ENCODE measurements around the gene CACUL1.
A peak's percentile ranks its signal among the peaks of the same experiment; 100 is the strongest.
"Not testable (repeated sequence)": the region's sequence is repeated elsewhere in the genome, so short reads cannot be mapped to it uniquely, and the experiment has no call there.

Gene CACUL1

DNA sequence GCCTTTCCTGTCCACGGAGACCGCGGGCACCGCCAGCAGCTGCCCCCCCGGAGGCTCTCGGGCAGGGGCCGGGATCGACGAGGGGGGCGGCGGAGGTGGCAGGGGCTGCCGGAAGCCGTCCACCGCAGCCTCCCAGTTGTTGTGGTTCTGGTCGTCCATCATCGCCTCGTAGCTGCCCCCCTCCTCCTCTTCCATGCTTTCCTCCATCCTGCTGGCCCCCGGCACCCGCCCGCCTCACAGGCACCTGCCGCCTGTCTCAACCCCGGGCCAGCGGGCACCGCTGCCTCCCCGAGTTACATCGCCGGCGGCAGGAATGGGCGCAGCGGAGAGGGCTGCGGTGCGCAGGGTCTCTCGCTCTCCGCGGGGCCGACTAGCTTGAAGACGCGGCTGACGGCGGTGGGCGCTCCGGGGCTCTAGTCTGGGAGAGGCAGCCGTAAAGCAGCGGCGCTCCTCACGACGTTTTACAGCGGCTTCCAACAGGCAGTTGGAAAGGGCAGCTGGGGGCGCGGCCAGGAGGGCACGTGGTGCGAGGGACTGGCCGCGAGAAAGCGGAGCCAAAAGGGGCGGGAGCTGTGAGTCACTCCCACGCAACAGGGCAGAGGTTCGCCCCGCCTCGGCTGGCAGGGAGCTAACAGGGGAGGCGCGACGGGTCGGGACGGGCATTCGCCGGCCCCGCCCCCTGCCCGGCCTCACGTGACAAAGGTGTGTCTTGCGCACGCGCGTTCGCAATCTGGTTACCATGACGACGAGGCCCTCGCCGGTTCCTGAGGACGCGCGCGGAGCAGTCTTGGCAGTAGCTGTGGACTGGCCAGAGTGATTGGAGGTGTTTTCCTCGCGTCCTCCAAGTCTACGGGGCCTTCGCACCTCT, at the start of gene CACUL1:
Gene CACUL1, minus strand, starts transcription at position 415 of the 868 bp plus-strand sequence. Its CDS starts 208 bp downstream, at position 207.
- peak; percentile 100 for DNase-seq

DNA sequence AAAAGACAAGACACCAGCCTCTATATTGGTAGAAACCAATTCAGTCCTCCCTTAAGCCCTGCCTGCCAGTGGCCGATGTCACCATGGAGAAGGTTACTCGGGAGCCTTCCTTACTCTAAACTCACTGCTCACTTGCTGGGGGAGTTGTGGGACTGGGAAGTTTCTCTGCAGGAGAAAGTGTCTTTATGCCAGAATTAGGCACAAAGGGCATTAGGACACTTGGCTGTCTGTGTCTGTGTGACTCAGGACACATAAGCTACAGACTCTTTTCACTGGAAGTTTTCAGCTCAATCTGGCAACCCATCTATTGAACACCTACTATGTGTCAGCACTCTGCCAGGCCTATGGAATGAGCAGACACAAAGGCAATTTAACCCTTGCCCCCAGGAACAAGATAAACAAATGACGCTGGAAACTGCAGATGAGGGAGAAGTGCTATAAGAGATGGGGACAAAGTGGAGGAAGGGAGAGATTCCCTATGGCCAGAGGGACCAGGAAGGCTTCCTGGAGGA, 49.5 kb upstream of the CACUL1 start:
- DNase-seq = no peak

DNA sequence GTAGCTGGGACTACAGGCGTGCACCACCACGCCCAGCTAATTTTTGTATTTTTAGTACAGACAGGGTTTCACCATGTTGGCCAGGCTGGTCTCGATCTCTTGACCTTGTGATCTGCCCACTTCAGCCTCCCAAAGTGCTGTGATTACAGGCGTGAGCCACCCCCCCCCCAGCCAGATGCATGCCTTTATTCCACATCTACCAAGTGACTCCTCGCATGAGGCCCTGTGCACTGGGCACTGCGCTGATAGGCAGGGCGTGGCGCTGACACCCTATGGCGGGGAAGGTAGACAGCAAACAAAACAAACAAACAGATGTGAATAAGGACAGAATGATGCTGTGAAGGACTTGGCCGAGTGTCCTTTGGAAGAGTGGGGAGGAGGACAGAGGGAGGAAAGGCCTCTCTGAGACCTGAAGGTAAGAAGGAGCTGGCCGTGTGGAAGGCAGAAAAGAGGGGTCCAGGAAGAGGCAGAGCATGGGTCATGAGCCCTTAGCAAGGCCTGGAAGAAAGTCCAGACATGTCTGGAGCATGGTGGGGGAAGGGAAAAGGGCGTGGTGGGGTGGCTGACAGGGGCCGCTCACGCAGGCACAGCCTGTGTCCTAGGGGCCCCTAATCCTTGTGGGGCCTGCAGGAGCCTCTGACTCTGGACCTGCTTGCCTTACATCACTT, 47.5 kb upstream of the CACUL1 start:
- no peak for DNase-seq

DNA sequence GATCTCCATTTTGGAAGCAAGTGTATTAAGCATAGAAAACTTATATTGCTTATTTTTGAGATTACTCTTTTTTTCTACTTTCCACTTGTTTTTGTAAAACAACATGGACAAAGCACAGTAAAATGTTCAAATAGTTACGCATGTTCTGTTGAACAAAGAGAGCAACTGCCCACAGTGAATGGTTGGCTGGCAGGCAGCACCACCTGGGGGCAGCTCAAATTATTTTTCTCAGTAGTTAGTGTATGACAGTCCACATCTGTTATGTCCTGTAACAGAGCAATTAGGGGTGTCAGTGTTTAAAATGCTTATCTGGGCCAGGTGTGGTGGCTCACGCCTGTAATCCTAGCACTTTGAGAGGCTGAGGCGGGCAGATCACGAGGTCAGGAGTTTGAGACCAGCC, 46.1 kb upstream of the CACUL1 start:
- DNase-seq = peak; percentile 6 to 16

DNA sequence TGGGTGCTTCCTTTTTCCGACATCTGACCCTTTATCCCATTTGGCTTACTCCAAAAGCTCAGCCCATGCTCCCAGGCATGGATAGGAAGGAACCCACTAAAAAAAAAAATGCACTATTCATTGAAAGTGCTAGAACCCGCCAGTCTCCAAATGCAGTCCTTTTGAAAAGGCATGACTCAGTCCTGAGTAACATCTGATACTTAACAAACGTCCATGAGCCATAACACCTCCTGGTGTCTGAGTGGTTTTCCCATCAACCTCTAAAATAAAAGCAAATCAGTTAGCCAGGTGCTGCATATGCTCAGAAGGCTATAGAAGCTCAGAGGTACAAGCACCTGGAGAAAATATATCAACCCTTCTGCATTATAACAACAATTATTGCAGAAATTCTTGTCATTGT, 45.0 kb upstream of the CACUL1 start:
- DNase-seq = no peak

DNA sequence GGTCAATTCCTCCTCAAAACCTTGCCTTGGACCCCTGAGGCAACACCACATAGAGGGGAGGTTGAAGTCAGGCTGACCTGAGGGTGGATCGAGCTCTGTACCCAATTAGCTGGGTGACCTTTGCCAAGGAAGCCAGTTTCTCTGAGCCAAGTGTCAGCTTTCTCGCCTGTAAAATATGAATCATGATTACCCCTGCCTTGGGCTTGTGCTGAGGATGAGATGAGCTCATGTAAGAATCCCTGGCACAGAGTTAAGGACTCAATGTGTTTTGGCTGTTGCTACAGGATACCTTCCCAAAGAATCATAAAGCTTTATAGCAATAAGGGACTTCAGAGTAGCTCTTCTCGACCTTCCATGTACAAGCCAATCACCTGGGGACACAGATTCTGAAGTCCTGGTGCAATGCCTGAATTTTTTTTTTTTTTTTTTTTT, 43.5 kb upstream of the CACUL1 start:
- no peak for DNase-seq

DNA sequence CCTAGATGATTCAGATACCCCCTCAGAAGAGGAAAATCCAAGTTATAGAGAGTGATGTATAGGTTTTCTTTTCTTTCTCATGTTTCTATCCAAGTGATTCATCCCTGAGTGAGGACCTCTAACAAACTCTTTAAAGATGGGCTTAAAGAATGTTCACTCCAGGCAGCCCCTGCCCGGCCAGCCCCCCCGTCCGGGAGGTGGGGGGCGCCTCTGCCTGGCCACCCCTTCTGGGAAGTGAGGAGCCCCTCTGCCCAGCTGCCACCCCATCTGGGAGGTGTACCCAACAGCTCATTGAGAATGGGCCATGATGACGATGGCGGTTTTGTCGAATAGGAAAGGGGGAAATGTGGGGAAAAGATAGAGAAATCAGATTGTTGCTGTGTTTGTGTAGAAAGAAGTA, 40.2 kb upstream of the CACUL1 start:
- not testable (repeated sequence) for DNase-seq

DNA sequence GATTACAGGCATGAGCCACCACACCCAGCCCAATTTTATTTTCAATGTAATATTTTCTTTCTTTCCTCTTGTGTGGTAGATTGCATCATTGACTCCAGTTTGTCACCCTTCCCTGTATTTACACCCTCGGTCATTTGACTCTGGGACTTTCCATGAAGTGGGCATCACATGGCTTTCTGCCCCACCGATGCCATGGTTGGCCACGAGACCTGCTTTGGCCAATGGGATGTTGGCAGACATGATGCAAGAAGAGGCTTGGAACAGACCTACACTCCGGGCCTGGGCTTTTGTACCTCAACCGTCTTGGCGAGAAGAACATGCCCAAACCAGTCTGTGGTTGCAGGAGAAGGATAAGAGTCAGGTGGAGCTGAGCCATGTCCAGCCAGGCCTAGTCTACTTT, 38.8 kb upstream of the CACUL1 start:
- DNase-seq = peak; percentile 2 to 69

DNA sequence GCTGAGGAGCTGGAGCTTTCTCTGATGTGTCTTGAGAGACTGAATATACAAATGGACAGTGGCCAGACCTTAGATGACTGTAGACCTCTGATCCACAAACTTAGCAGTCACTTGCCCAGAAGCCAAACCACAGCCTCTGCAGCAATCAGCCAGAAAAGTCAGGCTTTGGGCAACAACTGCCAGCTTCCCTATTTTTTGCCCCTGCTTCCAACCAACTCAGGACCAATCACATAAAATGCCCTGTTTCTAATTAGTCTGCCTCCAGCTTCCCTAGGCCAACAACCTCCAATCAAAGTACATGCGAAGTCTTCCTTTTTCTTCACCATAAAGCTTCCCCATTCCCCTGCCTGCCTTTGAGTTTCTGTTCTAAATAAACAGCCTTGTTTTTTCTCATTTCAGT, 37.8 kb upstream of the CACUL1 start:
- DNase-seq = peak; percentile 25 to 70

DNA sequence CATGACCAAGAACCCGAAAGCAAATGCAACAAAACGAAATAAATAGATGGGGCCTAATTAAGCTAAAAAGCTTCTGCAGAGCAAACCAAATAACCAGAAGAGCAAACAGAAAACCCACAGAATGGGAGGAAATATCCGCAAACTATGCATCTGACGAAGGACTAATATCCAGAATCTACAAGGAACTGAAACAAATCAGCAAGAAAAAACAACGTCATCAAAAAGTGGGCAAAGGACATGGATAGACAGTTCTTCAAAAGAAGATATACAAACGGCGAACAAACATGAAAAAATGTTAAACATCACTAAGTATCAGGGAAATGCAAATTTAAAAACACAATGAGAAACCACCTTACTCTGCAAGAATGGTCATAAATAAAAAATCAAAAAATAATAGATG, 35.3 kb upstream of the CACUL1 start:
- DNase-seq = no peak

DNA sequence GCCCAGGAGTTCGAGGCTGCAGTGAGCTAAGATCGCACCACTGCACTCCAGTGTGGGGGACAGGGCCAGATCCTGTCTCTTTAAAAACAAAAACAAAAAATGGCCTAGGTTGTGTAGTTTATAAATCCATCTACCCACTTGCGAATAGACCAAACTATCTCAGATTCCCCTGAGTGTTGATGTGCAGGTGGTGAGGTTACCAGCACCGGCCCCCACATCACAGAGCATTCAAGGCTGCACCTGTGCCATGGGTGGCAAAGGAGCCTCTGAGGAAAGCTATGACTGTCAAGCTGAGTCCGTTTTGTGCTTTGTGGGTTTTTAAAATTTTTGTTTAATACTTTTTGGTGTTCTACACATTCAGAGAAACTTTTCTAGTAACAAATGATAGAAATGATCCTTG, 30.8 kb upstream of the CACUL1 start:
- DNase-seq = no peak

DNA sequence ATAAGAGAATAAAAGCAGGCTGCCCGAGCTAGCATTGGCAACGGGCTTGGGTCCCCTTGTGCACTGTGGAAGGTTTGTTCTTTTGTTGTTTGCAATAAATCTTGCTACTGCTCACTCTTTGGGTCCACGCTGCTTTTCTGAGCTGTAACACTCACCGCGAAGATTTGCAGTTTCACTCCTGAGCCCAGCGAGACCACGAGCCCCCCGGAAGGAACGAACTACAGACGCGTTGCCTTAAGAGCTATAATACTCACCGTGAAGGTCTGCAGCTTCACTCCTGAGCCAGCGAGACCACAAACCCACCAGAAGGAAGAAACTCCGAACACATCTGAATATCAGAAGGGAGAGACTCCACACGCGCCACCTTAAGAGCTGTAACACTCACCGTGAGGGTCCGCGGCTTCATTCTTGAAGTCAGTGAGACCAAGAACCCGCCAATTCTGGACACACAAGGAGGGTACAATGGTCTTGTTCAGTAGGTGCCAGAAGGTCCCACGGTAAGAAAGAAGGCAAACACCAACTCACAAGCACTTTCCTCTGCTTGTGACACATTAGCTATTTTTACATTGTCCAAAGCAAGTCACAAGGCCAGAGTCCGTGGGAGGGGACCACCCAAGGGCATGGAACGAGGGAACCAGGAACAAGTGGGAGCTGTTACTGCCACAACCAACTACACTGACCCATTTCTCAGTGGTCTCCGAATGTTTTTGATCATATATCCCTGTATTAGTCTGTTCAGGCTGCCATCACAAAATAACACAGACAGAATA, 29.2 kb upstream of the CACUL1 start:
- no peak for DNase-seq

DNA sequence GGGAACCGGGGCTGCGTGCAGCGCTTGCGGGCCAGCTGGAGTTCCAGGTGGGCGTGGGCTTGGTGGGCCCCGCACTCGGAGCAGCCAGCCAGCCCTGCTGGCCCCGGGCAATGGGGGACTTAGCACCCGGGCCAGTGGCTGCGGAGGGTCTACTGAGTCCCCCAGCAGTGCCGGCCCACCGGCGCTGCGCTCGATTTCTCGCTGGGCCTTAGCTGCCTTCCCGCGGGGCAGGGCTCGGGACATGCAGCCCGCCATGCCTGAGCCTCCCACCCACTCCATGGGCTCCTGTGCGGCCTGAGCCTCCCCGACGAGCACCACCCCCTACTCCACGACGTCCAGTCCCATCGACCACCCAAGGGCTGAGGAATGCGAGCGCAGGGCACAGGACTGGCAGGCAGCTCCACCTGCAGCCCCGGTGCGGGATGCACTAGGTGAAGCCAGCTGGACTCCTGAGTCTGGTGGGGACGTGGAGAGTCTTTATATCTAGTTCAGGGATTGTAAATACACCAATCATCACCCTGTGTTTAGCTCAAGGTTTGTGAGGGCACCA, 28.2 kb upstream of the CACUL1 start:
- not testable (repeated sequence) for DNase-seq

DNA sequence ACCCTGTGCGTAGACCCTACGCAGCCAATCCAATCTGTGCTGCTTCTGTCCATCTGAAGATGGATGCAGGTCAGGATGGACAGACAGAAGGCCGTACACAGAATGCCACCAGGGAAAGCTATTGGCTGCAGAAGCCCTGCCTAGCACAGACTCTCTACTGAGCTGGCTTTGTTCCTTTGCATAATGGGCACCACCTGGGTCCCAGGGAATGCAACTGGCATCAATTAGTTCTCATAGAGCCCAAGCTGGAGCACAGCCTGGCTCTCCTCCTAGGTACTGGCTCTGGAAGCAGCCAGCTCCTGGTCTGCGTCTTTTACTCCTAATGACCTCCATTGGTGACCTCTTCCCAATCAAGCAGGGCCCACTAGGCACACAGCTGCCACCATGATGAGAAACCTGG, 26.8 kb upstream of the CACUL1 start:
- no peak for DNase-seq

DNA sequence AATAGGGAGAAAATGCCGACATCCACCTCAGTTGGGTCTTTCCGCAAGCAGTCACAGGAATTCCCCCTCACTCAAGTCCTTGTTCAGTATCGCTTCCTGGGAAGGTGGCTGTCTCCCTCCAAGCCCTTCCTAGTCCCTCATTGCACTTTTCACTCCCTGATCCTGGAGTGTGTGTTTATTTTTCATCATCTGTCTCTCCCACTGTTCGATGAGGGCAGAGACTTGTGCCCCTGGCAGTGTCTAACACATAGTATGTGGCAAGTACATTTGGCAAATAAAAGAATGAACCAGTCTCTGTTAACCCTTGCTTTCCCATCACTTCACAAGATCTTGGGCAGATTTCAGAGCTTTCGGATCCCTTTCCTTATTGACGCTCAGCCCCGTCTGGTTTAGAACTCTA, 24.0 kb upstream of the CACUL1 start:
- DNase-seq = no peak

DNA sequence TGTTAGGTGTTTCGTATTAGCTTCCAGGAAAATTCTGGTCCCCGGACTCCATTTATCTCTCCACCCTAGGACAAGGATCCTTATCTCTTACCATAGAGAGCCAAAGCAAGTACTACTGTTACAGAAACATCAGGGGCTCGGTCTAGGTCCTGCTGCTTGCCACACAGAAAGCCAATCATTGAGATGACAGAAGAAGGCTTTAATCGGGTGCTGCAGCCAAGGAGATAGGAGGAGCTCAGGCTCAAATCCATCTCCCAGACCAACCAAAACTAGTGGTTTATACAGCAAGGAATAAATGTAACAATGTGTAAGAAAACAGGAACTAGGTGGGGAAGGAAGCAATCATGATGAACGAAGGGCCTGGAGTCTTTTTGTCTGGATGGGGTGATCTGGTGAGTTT, 22.2 kb upstream of the CACUL1 start:
- no peak for DNase-seq

DNA sequence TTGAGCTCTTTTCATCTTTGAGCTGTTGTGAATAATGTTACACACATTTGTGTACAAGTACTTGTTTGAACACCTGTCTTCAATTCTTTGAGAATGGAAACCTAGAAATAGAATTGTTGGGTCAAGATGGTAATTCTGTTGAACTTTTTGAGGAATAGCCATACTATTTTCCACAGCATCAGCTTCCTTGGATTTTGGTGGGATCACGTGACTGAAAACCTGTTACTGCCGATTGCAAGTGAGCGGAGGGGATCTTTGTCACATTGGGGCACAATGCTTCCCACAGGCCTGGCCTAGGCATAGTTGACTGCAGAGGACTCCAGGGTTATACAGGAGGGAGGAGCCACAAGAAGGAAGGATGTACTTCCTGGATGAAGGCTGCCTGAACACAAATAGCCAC, 21.3 kb upstream of the CACUL1 start:
- DNase-seq = no peak

DNA sequence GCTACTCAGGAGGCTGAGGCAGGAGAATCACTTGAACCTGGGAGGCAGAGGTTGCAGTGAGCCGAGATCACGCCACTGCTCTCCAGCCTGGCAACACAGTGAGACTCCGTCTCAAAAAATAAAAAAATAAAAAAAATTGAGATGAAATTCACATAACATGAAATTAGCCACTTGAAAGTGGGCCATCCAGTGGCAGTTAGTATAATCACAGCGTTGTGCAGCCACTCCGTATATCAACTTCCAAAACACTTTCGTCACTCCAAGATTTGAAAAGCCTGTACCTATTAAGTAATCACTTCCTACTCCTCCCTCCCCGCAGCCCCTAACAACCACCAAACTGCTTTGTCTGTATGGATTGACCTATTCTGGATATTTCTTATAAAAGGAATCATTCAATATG, 20.7 kb upstream of the CACUL1 start:
- DNase-seq = no peak

DNA sequence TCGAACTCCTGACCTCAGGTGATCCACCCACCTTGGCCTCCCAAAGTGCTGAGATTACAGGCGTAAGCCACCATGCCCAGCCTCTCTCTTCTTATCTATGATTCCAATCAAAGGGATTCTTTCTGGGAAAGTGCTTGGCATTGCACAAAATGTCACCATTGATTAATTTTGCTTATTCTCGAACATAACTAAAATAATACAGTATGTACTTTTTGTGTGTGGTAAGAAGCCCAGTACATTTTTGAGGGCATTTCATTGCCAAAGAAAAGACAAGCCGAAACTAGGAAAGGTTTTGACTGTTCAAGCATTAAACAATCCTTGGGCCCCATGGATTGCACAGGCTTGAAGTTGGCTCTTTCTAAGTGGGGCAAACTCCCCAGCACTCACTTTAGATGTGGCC, 18.3 kb upstream of the CACUL1 start:
- no peak for DNase-seq

DNA sequence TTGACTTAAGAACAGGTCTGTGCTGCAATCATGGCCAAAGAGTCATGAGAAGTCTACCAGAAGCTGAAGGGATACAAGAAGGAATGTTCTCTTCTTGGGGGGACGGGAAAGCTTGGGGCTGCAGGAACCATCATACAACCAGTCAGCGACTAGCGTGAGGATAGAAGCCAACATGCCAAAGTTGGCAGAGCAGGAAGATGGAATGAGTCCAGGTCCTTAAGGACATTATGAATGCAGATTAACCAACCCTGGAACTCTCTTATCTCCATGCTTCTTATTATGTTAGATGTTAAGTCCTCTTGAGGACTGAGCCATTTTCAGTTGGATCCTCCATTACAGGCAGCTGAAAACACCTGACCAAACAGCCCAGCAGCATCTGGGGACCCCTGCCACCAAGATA, 17.2 kb upstream of the CACUL1 start:
- DNase-seq = no peak

DNA sequence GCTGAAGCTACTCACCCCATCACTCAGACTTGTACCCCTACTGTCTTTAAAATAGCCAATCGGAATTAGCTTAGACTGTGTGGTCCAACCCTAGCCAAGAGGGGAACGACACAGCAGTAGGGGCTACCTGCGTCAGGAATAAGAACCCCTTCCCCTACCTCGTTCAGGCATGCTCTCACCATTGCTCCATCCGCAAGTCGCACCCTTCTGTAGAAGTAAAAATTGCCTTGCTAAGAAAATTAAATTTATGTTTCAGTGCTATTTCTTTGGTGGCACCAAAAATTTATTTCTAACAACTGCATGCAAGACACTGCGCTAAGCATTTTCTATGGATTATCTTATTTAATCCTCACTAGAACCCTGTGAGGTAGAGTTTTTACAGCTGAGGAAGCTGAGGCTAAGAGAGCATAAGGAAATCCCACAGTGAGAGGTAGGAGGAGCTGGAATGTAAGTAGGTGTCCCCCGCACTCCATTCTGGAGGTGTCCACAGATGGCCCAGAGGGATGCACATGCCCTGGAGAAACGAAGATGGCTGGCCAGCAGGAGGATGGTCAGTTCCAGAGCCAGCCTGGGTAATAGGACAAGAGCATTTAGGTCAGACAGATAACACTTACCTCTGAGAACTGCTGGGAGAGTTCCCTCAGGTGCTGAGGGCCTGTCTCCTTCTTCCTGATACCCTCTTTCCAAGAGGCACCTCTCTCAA, 15.3 kb upstream of the CACUL1 start:
- no peak for DNase-seq
